Body of pancreas (tissue), 4 donors: Measurements from ENCODE around the gene CDH4. TPM values are rescaled to one million over a fixed set of nuclear protein-coding genes. Genes with fewer than 3 reads are reported as not detected.

ENCODE experiments used
- ATAC-seq: fragments of 150-250 bp; one replicate; pipeline ENCODE4 v1.9.1; 2016
- DNase-seq, 4 donors: peaks; one replicate each; pipeline ENCODE4 v3.0.0-alpha.2; 2019
- H3K27ac ChIP-seq, 4 donors: fragments of 200-600 bp; sonication (generic); 1 replicate in 3 of 4; 2 replicates in 1 of 4; pipeline versions ENCODE4 v1.5.1 to v1.6.1; 2016 to 2019; ENCODE audit warnings: mild to moderate bottlenecking in 1 of 4, mixed read lengths in 1 of 4, moderate library complexity in 1 of 4
- H3K27me3 ChIP-seq, 2 donors: fragments of 200-600 bp; sonication (generic); one replicate each; pipeline ENCODE4 v1.6.0; 2016; ENCODE audit warnings: mild to moderate bottlenecking in 1 of 2
- H3K36me3 ChIP-seq, 2 donors: fragments of 200-600 bp; sonication (generic); replicated peaks in 1 of 2; 2 replicates each; pipeline ENCODE4 v1.5.1; 2016; ENCODE audit warnings: low read depth in 2 of 2; ENCODE audit not compliant: insufficient read depth in 1 of 2
- H3K4me1 ChIP-seq: fragments of 200-600 bp; sonication (generic); one replicate; pipeline ENCODE4 v1.6.0; 2016
- H3K4me3 ChIP-seq, 2 donors: fragments of 200-600 bp; sonication (generic); 1 replicate in 1 of 2; 2 replicates in 1 of 2; pipeline ENCODE4 v1.5.1; 2016 to 2019
- H3K9me3 ChIP-seq, 3 donors: fragments of 200-600 bp; sonication (generic); 1 replicate in 2 of 3; 2 replicates in 1 of 3; pipeline ENCODE4 v1.5.1; 2016
- CTCF ChIP-seq, 7 experiments: fragments of 450-650 bp in 4 of 7; fragments of 200-600 bp in 3 of 7; sonication (generic) in 3 of 7; IDR thresholded peaks; one replicate each; pipeline ENCODE4 v1.5.1; 2016 to 2019; ENCODE audit warnings: antibody characterized with exemption in 7 of 7
- POLR2A ChIP-seq, 3 donors: fragments of 450-650 bp; IDR thresholded peaks; one replicate each; pipeline ENCODE4 v1.6.1; 2016; ENCODE audit warnings: antibody characterized with exemption in 3 of 3, mild to moderate bottlenecking in 2 of 3
- WGBS, 2 donors: methylation state at CpG; one replicate each; pipeline ENCODE4 v1.1.5; 2017; 5-methylcytosine and 5-hydroxymethylcytosine counted together
- intact Hi-C: fragments of 100-400 bp; cut with DNase I; formaldehyde crosslinking; loops from one replicate; pipeline ENCODE4 v1.15.1; 2023
- total RNA-seq, 2 donors: library from RNA; depleted of rRNA; stranded (reverse); fragments of >200 nt; gene quantifications; one replicate each; pipeline ENCODE4 v1.1.0, GENCODE V29; 2016

CDH4 gene
- total RNA-seq, 2 donors from 2014 or later, result 0.33 to 0.52 TPM

- no peak for ATAC-seq
- Histone ChIP-seq H3K27me3 (peaks cover 0 to 5% of the 10 kb centered on the region in 2 donors), H3K27ac (no peak overlapping the region), H3K9me3 (no peaks in the 10 kb centered on the region), H3K36me3 (no peaks in the 10 kb centered on the region), H3K4me3 (no peak overlapping the region), H3K4me1 (no peaks in the 10 kb centered on the region)
- no peak for DNase-seq
- no peak for TF ChIP-seq POLR2A (IDR thresholded peaks at IDR 0.05)
- TF ChIP-seq CTCF (IDR thresholded peaks at IDR 0.05), result no peak
- WGBS, 2 donors, result 65% methylated on average over 14 of the region's 14 CpGs
- intact Hi-C loops, result no loop called here
These were observed 433.4 kb downstream of the CDH4 start for GRCh38 chr20:61685462-61685861.

- Histone ChIP-seq H3K36me3 (no peaks in the 10 kb centered on the region), H3K27ac (no peak overlapping the region), H3K4me1 (no peaks in the 10 kb centered on the region), H3K27me3 (peaks cover 0 to 5% of the 10 kb centered on the region in 2 donors), H3K4me3 (no peak overlapping the region), H3K9me3 (no peaks in the 10 kb centered on the region)
- WGBS, 2 donors, result 79 to 82% methylated on average over 34 to 38 of the region's 38 CpGs
- TF ChIP-seq CTCF (IDR thresholded peaks at IDR 0.05) (peak in 1 of 7 experiments; percentile 10), POLR2A (IDR thresholded peaks at IDR 0.05) (no peak)
- DNase-seq, result no peak
- intact Hi-C loops, result no loop called here
- no peak for ATAC-seq
These were observed 434.2 kb downstream of the CDH4 start for GRCh38 chr20:61686051-61686936.

GRCh38 chr20:61688411-61688810 is 436.4 kb downstream of the CDH4 start:
- no peak for ATAC-seq
- no peak for DNase-seq
- no peaks in the 10 kb centered on the region for H3K9me3 ChIP-seq
- peaks cover 0 to 5% of the 10 kb centered on the region in 2 donors for H3K27me3 ChIP-seq
- intact Hi-C loops, result no loop called here
- WGBS, 2 donors, result 58 to 63% methylated on average over 13 of the region's 13 CpGs
- H3K4me3 ChIP-seq, result no peak overlapping the region
- no peaks in the 10 kb centered on the region for H3K4me1 ChIP-seq
- TF ChIP-seq POLR2A (IDR thresholded peaks at IDR 0.05), result no peak
- no peak for TF ChIP-seq CTCF (IDR thresholded peaks at IDR 0.05)
- H3K36me3 ChIP-seq, result no peaks in the 10 kb centered on the region
- no peak overlapping the region for H3K27ac ChIP-seq

GRCh38 chr20:61690150-61690549 is 438.1 kb downstream of the CDH4 start:
- intact Hi-C loops, result no loop called here
- no peak overlapping the region for H3K4me3 ChIP-seq
- WGBS, 2 donors, result 62 to 68% methylated on average over 7 of the region's 7 CpGs
- ATAC-seq (no peak), DNase-seq (no peak)
- no peak overlapping the region for H3K27ac ChIP-seq
- H3K36me3 ChIP-seq, result no peaks in the 10 kb centered on the region
- no peaks in the 10 kb centered on the region for H3K9me3 ChIP-seq
- H3K27me3 ChIP-seq, result peaks cover 0 to 5% of the 10 kb centered on the region in 2 donors
- no peaks in the 10 kb centered on the region for H3K4me1 ChIP-seq
- TF ChIP-seq POLR2A (IDR thresholded peaks at IDR 0.05) (no peak), CTCF (IDR thresholded peaks at IDR 0.05) (no peak)
